BJ (cell line): ENCODE measurements around the gene MINDY3. TPM values are rescaled to one million over a fixed set of nuclear protein-coding genes. Genes with fewer than 3 reads are reported as not detected.

Experiments
- CTCF ChIA-PET: fragments of 350-600 bp; formaldehyde crosslinking; extraction: SDS; loops from one replicate; lab custom pipeline; 2021; ENCODE audit warnings: antibody characterized with exemption, inconsistent platforms; lab: Yijun Ruan, JAX
- POLR2A ChIA-PET: fragments of 300-600 bp; sonication (Branson Sonifier 250); formaldehyde crosslinking; extraction: SDS; loops from one replicate; lab custom pipeline; 2021; ENCODE audit warnings: antibody characterized with exemption; lab: Charles Lee
- DNase-seq: peaks from one replicate; pipeline ENCODE4 v3.0.0-alpha.2; 2011; ENCODE audit warnings: low read depth
- H3K27me3 ChIP-seq: 2 replicates; pipeline ENCODE4 v1.6.0; 2011; ENCODE audit warnings: low read length; ENCODE audit not compliant: control insufficient read depth, insufficient read depth
- H3K36me3 ChIP-seq: 2 replicates; pipeline ENCODE4 v1.5.1; 2011; ENCODE audit warnings: low read length; ENCODE audit not compliant: control insufficient read depth, insufficient read depth
- H3K4me3 ChIP-seq: 2 replicates; pipeline ENCODE4 v1.5.1; 2011; ENCODE audit warnings: low read depth, mild to moderate bottlenecking, control low read depth, low read length
- CTCF ChIP-seq: IDR thresholded peaks from 2 replicates; pipeline ENCODE4 v1.5.1; 2011; ENCODE audit warnings: low read depth, mild to moderate bottlenecking, control low read depth, inconsistent platforms, low read length, moderate library complexity; ENCODE audit not compliant: insufficient read depth
- polyA plus RNA-seq: library from polyadenylated mRNA; depleted of rRNA; stranded (reverse); fragments of >200 nt; gene quantifications from 2 replicates; pipeline ENCODE4 v1.2.3, GENCODE V29; 2011

MINDY3 gene
- polyA plus RNA-seq, 1 experiment, result 11.9 TPM

- no peak for DNase-seq
- ChIA-PET CTCF (no interaction called here), POLR2A (no interaction called here)
- Histone ChIP-seq H3K36me3 (no peaks in the 10 kb centered on the region), H3K4me3 (no peak overlapping the region), H3K27me3 (peaks cover 3% of the 10 kb centered on the region)
- TF ChIP-seq CTCF, result no peak
Measured at GRCh38 chr10:15871823-15872222, 11.5 kb upstream of the MINDY3 start.

GRCh38 chr10:15869935-15870334 is 9.6 kb upstream of the MINDY3 start:
- ChIA-PET POLR2A (no interaction called here), CTCF (interaction anchor here (1.4 kb wide), 1 partner anchor 9 kb away, joined by 4 read pairs; no protein-coding TSS in a partner anchor)
- Histone ChIP-seq H3K27me3 (peaks cover 3% of the 10 kb centered on the region), H3K36me3 (no peaks in the 10 kb centered on the region), H3K4me3 (no peak overlapping the region)
- TF ChIP-seq CTCF, result no peak
- no peak for DNase-seq

- H3K4me3 ChIP-seq, result no peak overlapping the region
- peaks cover 3% of the 10 kb centered on the region for H3K27me3 ChIP-seq
- H3K36me3 ChIP-seq, result no peaks in the 10 kb centered on the region
- DNase-seq, result no peak
- no peak for TF ChIP-seq CTCF
- ChIA-PET CTCF (no interaction called here), POLR2A (no interaction called here)
Measured at GRCh38 chr10:15868006-15868405, 7.7 kb upstream of the MINDY3 start.

GRCh38 chr10:15865304-15865703 is 5.0 kb upstream of the MINDY3 start:
- no peaks in the 10 kb centered on the region for H3K36me3 ChIP-seq
- no peak for DNase-seq
- TF ChIP-seq CTCF, result no peak
- H3K4me3 ChIP-seq, result no peak overlapping the region
- peaks cover 3% of the 10 kb centered on the region for H3K27me3 ChIP-seq
- POLR2A ChIA-PET, result no interaction called here
- CTCF ChIA-PET, result no interaction called here

GRCh38 chr10:15864419-15864818 is 4.1 kb upstream of the MINDY3 start:
- peaks cover 3% of the 10 kb centered on the region for H3K27me3 ChIP-seq
- ChIA-PET POLR2A (no interaction called here), CTCF (no interaction called here)
- no peaks in the 10 kb centered on the region for H3K36me3 ChIP-seq
- H3K4me3 ChIP-seq, result no peak overlapping the region
- TF ChIP-seq CTCF, result no peak
- no peak for DNase-seq
